K562 (cell line): Measurements from ENCODE around the gene COQ8B. TPM values are rescaled to one million over a fixed set of nuclear protein-coding genes. Genes with fewer than 3 reads are reported as not detected.
A peak's percentile ranks its signal among the peaks of the same experiment; 100 is the strongest.

Source experiments
- CC2D1A ChIP-seq: fragments of 450-650 bp; IDR thresholded peaks from 2 replicates; pipeline ENCODE4 v1.6.1; 2017; ENCODE audit warnings: mild to moderate bottlenecking
- COPS2 ChIP-seq: fragments of 450-650 bp; conservative IDR thresholded peaks from 2 replicates; pipeline ENCODE4 v1.6.1; 2016; ENCODE audit warnings: mild to moderate bottlenecking, moderate library complexity
- CTBP1 ChIP-seq: fragments of 450-650 bp; IDR thresholded peaks from 2 replicates; pipeline ENCODE4 v1.6.1; 2016; ENCODE audit warnings: borderline replicate concordance
- DDX20 ChIP-seq: fragments of 450-650 bp; IDR thresholded peaks from 2 replicates; pipeline ENCODE4 v1.6.1; 2016; ENCODE audit warnings: missing genetic modification characterization, low read depth, mild to moderate bottlenecking, missing compliant biosample characterization, moderate library complexity
- ELK1 ChIP-seq: sonication (generic); formaldehyde crosslinking; IDR thresholded peaks from 2 replicates; pipeline ENCODE4 v1.8.1; 2022; ENCODE audit warnings: missing genetic modification reagents
- EP300 ChIP-seq: IDR thresholded peaks from 2 replicates; pipeline ENCODE4 v1.6.1; 2012; ENCODE audit warnings: low read length, improper control_type of control experiment
- ERF ChIP-seq: fragments of 450-650 bp; formaldehyde crosslinking; IDR thresholded peaks from 2 replicates; pipeline ENCODE4 v1.4.0; 2020; ENCODE audit warnings: mild to moderate bottlenecking, mixed read lengths
- ETV5 ChIP-seq: sonication (generic); formaldehyde crosslinking; IDR thresholded peaks from 2 replicates; pipeline ENCODE4 v1.4.0; 2020; ENCODE audit warnings: low read depth, mild to moderate bottlenecking, missing genetic modification reagents
- GATAD2A ChIP-seq: fragments of 450-650 bp; IDR thresholded peaks from 2 replicates; pipeline ENCODE4 v1.6.1; 2017
- HOXB6 ChIP-seq: fragments of 250-450 bp; sonication (Bioruptor Pico); IDR thresholded peaks from 2 replicates; pipeline ENCODE4 v1.5.1; 2022; ENCODE audit warnings: mild to moderate bottlenecking, borderline replicate concordance
- JUND ChIP-seq, 2 experiments: IDR thresholded peaks; 2 replicates in 1 of 2; 3 replicates in 1 of 2; pipeline ENCODE4 v1.6.1; 2011; ENCODE audit warnings: borderline replicate concordance in 2 of 2, low read depth in 2 of 2, low read length in 2 of 2, improper control_type of control experiment in 1 of 2, missing biosample characterization in 1 of 2, missing genetic modification characterization in 1 of 2, missing genetic modification reagents in 1 of 2
- KAT2B ChIP-seq: IDR thresholded peaks from one replicate; pipeline ENCODE4 v1.6.1; 2012; ENCODE audit warnings: low read depth, mild to moderate bottlenecking, control low read depth, inconsistent platforms, low read length, moderate library complexity
- NFE2 ChIP-seq: IDR thresholded peaks from 2 replicates; pipeline ENCODE4 v1.6.1; 2014; ENCODE audit warnings: antibody characterized with exemption, low read depth
- NR1H2 ChIP-seq: sonication (generic); formaldehyde crosslinking; IDR thresholded peaks from 2 replicates; pipeline ENCODE4 v1.4.0; 2020; ENCODE audit warnings: mild to moderate bottlenecking, missing genetic modification reagents
- NR2C2 ChIP-seq, 2 experiments: fragments of 200-800 bp in 1 of 2; sonication (Bioruptor generic) in 1 of 2; sonication (generic) in 1 of 2; formaldehyde crosslinking in 1 of 2; IDR thresholded peaks; 2 replicates each; pipeline versions ENCODE4 v1.6.1 to v1.8.0; 2016 to 2022; ENCODE audit warnings: mild to moderate bottlenecking in 1 of 2, missing compliant biosample characterization in 1 of 2, missing genetic modification characterization in 1 of 2, missing genetic modification reagents in 1 of 2
- POLR3A ChIP-seq: IDR thresholded peaks from 2 replicates; pipeline ENCODE4 v1.6.1; 2011; ENCODE audit warnings: borderline replicate concordance, mild to moderate bottlenecking, moderate library complexity; ENCODE audit not compliant: insufficient read length, insufficient read depth; ENCODE audit errors: extremely low read depth
- RB1 ChIP-seq: fragments of 450-650 bp; IDR thresholded peaks from 2 replicates; pipeline ENCODE4 v1.6.1; 2017; ENCODE audit warnings: low read depth, mild to moderate bottlenecking
- RBBP5 ChIP-seq: fragments of 200-600 bp; sonication (generic); IDR thresholded peaks from 2 replicates; pipeline ENCODE4 v1.6.1; 2012; ENCODE audit warnings: borderline replicate concordance, mild to moderate bottlenecking, low read length, control low read depth, inconsistent platforms; ENCODE audit not compliant: insufficient read depth, poor library complexity, severe bottlenecking
- RBM14 ChIP-seq: fragments of 200-400 bp; formaldehyde crosslinking; IDR thresholded peaks from 2 replicates; pipeline ENCODE4 v1.6.1; 2018; ENCODE audit warnings: low read depth, mild to moderate bottlenecking, low read length, moderate library complexity, borderline replicate concordance; ENCODE audit not compliant: insufficient read depth
- RBM39 ChIP-seq: fragments of 200-400 bp; formaldehyde crosslinking; optimal IDR thresholded peaks from 2 replicates; pipeline ENCODE3; 2018; ENCODE audit warnings: low read depth, low read length
- SIN3B ChIP-seq: fragments of 450-650 bp; IDR thresholded peaks from 2 replicates; pipeline ENCODE4 v1.6.1; 2017; ENCODE audit warnings: low read depth, mild to moderate bottlenecking, moderate library complexity
- SMAD1 ChIP-seq: fragments of 150-350 bp; IDR thresholded peaks from 2 replicates; pipeline ENCODE4 v1.6.1; 2014; ENCODE audit warnings: low read length, low read depth; ENCODE audit not compliant: partially characterized antibody
- STAG1 ChIP-seq: sonication (generic); formaldehyde crosslinking; IDR thresholded peaks from 2 replicates; pipeline ENCODE4 v1.5.0; 2020; ENCODE audit warnings: missing genetic modification reagents, borderline replicate concordance
- THRAP3 ChIP-seq: fragments of 450-650 bp; IDR thresholded peaks from 2 replicates; pipeline ENCODE4 v1.6.1; 2016; ENCODE audit warnings: mild to moderate bottlenecking, inconsistent platforms, borderline replicate concordance
- ZBTB26 ChIP-seq: fragments of 450-650 bp; formaldehyde crosslinking; IDR thresholded peaks from 2 replicates; pipeline ENCODE4 v1.4.0; 2022; ENCODE audit warnings: missing genetic modification characterization
- ZNF384 ChIP-seq: IDR thresholded peaks from 2 replicates; pipeline ENCODE4 v1.6.1; 2012; ENCODE audit warnings: low read depth, low read length, improper control_type of control experiment
- ZNF431 ChIP-seq: sonication (generic); formaldehyde crosslinking; IDR thresholded peaks from 2 replicates; pipeline ENCODE4 v1.8.0; 2022; ENCODE audit warnings: mild to moderate bottlenecking, missing genetic modification reagents
- ZNF696 ChIP-seq: fragments of 250-450 bp; sonication (Bioruptor Pico); conservative IDR thresholded peaks from 2 replicates; pipeline ENCODE4 v1.4.0; 2020; ENCODE audit warnings: mild to moderate bottlenecking, moderate library complexity
- polyA plus RNA-seq, 8 experiments: library from polyadenylated mRNA; depleted of rRNA in 4 of 8; stranded (reverse) in 5 of 8; unstranded in 3 of 8; fragments of >200 nt; fragmentation: Nextera tagmentation in 2 of 8; fragmentation: Illumina TruSeq in 1 of 8; extraction: Ambion mirVana in 2 of 8; extraction: Trizol in 1 of 8; gene quantifications; 2 replicates each; pipeline versions ENCODE4 v1.2.1 to v1.2.3, GENCODE V29; 2011 to 2014; ENCODE audit warnings: inconsistent platforms in 1 of 8, missing spikeins in 1 of 8
- total RNA-seq, 7 experiments: library from RNA; depleted of rRNA in 6 of 7; stranded (reverse); fragments of >200 nt in 6 of 7; fragmentation: Illumina TruSeq in 2 of 7; extraction: Trizol in 2 of 7; gene quantifications; 2 replicates each; pipeline versions ENCODE4 v1.2.1 to v1.2.3, GENCODE V29; 2011 to 2021; ENCODE audit warnings: low replicate concordance in 1 of 7

The COQ8B gene
- total and polyA plus RNA-seq, 9 of the 15 experiments (the other 6 are each of a cell fraction or from before 2014, with no cell fraction given) = 0.41 to 32.3 (median 12.9) TPM

GRCh38 chr19:40716482-40717324 is at the start of gene COQ8B, which contains the start of gene ITPKC (continued):
- no peak for TF ChIP-seq ZBTB26 (CRISPR knock-in tag)
- no peak for TF ChIP-seq RBM39
- peak; percentile 63; the same call in 1 of the 2 replicates for TF ChIP-seq RB1
- no peak for TF ChIP-seq DDX20 (tag)
- no peak for TF ChIP-seq ELK1 (CRISPR knock-in tag)
- TF ChIP-seq RBBP5 = peak; percentile 70
- TF ChIP-seq ERF (CRISPR knock-in tag) = no peak
- TF ChIP-seq GATAD2A = no peak
- no peak for TF ChIP-seq THRAP3
- no peak for TF ChIP-seq STAG1 (CRISPR knock-in tag)
- no peak for TF ChIP-seq KAT2B
- no peak for TF ChIP-seq NFE2
- TF ChIP-seq HOXB6 (CRISPR knock-in tag) = no peak
- peak; percentile 69 for TF ChIP-seq SIN3B
- no peak for TF ChIP-seq RBM14
- no peak for TF ChIP-seq COPS2
- TF ChIP-seq NR2C2 (CRISPR knock-in tag; IDR thresholded peaks at IDR 0.05) = no peak
- peak; percentile 69; the same call in 1 of the 2 replicates for TF ChIP-seq NR2C2 (tag; IDR thresholded peaks at IDR 0.05)
- TF ChIP-seq EP300 = no peak
- peak; percentile 57 for TF ChIP-seq CTBP1
- TF ChIP-seq ZNF431 (CRISPR knock-in tag) = peak; percentile 61
- no peak for TF ChIP-seq ZNF696 (CRISPR knock-in tag)
- TF ChIP-seq JUND (IDR thresholded peaks at IDR 0.05; ENCODE audit: borderline replicate concordance, low read depth, low read length) = peak; percentile 39
- no peak for TF ChIP-seq JUND (tag; IDR thresholded peaks at IDR 0.05; ENCODE audit: borderline replicate concordance, low read depth, low read length)
- no peak for TF ChIP-seq ETV5 (CRISPR knock-in tag)
- no peak for TF ChIP-seq SMAD1
- no peak for TF ChIP-seq ZNF384
- TF ChIP-seq NR1H2 (CRISPR knock-in tag) = no peak
- no peak for TF ChIP-seq POLR3A
- no peak for TF ChIP-seq CC2D1A
